OCI-LY7 (cell line): ENCODE data around the gene COMMD1. TPM values are rescaled to one million over a fixed set of nuclear protein-coding genes. Genes with fewer than 3 reads are reported as not detected.

Experiments
- BruUV-seq: library from RNA; stranded (reverse); fragments of 400-500 nt; replicated peaks from 2 replicates; lab custom pipeline; 2021; lab: Mats Ljungman, UMichigan
- CTCF ChIA-PET: fragments of 300-600 bp; sonication (Branson Sonifier 250); formaldehyde crosslinking; loops from one replicate; lab custom pipeline; 2022; ENCODE audit warnings: antibody characterized with exemption; ENCODE audit not compliant: unreplicated experiment; lab: Charles Lee
- POLR2A ChIA-PET: fragments of 300-600 bp; sonication (Branson Sonifier 250); formaldehyde crosslinking; loops from one replicate; lab custom pipeline; 2022; ENCODE audit warnings: antibody characterized with exemption; lab: Charles Lee
- DNase-seq: peaks from one replicate; pipeline ENCODE4 v3.0.0-alpha.2; 2015; ENCODE audit warnings: low spot score
- H2AFZ ChIP-seq: fragments of 200-600 bp; sonication (generic), shearing (Covaris generic); 2 replicates; pipeline ENCODE4 v1.6.1; 2014; ENCODE audit warnings: mild to moderate bottlenecking, antibody characterized with exemption, low read length, moderate library complexity
- H3K27ac ChIP-seq: fragments of 200-600 bp; sonication (generic); 2 replicates; pipeline ENCODE4 v1.5.1; 2014; ENCODE audit warnings: mixed run types, low read depth, mild to moderate bottlenecking, moderate library complexity, low read length, inconsistent platforms; ENCODE audit not compliant: poor library complexity, severe bottlenecking
- H3K36me3 ChIP-seq: fragments of 200-600 bp; sonication (generic); 2 replicates; pipeline ENCODE4 v1.6.1; 2014; ENCODE audit warnings: mild to moderate bottlenecking, antibody characterized with exemption, low read length, moderate library complexity, mixed read lengths; ENCODE audit not compliant: insufficient read depth
- H3K4me1 ChIP-seq: fragments of 200-600 bp; sonication (generic); 2 replicates; pipeline ENCODE4 v1.5.1; 2014; ENCODE audit warnings: mild to moderate bottlenecking, low read length; ENCODE audit not compliant: insufficient read depth, poor library complexity, severe bottlenecking
- H3K4me2 ChIP-seq: fragments of 200-600 bp; sonication (generic); 2 replicates; pipeline ENCODE4 v1.6.1; 2014; ENCODE audit warnings: mild to moderate bottlenecking, low read length
- H3K4me3 ChIP-seq: fragments of 200-600 bp; sonication (generic); 2 replicates; pipeline ENCODE4 v1.5.1; 2014; ENCODE audit warnings: mild to moderate bottlenecking, low read depth, low read length; ENCODE audit not compliant: poor library complexity, severe bottlenecking
- H3K79me2 ChIP-seq: fragments of 200-600 bp; sonication (generic); 2 replicates; pipeline ENCODE4 v1.6.1; 2016; ENCODE audit warnings: low read depth, mild to moderate bottlenecking, low read length, moderate library complexity, mixed read lengths; ENCODE audit not compliant: insufficient read depth
- H3K9me2 ChIP-seq: fragments of 200-600 bp; sonication (generic); 2 replicates; pipeline ENCODE4 v1.6.1; 2016; ENCODE audit warnings: mild to moderate bottlenecking, low read length, mixed read lengths; ENCODE audit not compliant: insufficient read depth
- H3K9me3 ChIP-seq: fragments of 200-600 bp; sonication (generic); 2 replicates; pipeline ENCODE4 v1.6.1; 2014; ENCODE audit warnings: mild to moderate bottlenecking, mixed run types, low read length, mixed read lengths
- H4K20me1 ChIP-seq: fragments of 200-600 bp; sonication (generic); 2 replicates; pipeline ENCODE4 v1.6.1; 2014; ENCODE audit warnings: mild to moderate bottlenecking, antibody characterized with exemption, low read length, moderate library complexity, mixed read lengths; ENCODE audit not compliant: insufficient read depth
- CTCF ChIP-seq: fragments of 200-600 bp; sonication (generic); conservative IDR thresholded peaks from 2 replicates; pipeline ENCODE4 v1.5.1; 2014; ENCODE audit warnings: mild to moderate bottlenecking, antibody characterized with exemption, low read length, moderate library complexity, mixed read lengths
- EZH2phosphoT487 ChIP-seq: fragments of 200-600 bp; sonication (generic); IDR thresholded peaks from 2 replicates; pipeline ENCODE4 v1.6.1; 2018; ENCODE audit warnings: low read depth, borderline replicate concordance, mild to moderate bottlenecking, mixed run types, antibody characterized with exemption, low read length, moderate library complexity, mixed read lengths
- intact Hi-C: fragments of 100-400 bp; cut with micrococcal nuclease; formaldehyde crosslinking; loops from one replicate; pipeline ENCODE4 v1.10.0; 2022; ENCODE audit not compliant: unreplicated experiment
- total RNA-seq, 2 experiments: library from RNA; depleted of rRNA in 1 of 2; stranded (reverse); fragments of >200 nt in 1 of 2; shearing (Covaris generic) in 1 of 2; gene quantifications; 2 replicates each; pipeline ENCODE4 v1.2.3, GENCODE V29; 2014 to 2022

COMMD1 gene
- total RNA-seq, 2 experiments from 2014 or later = 22.0 to 22.1 TPM

GRCh38 chr2:61898810-61899209 is 6.7 kb upstream of the COMMD1 start:
- POLR2A ChIA-PET = no interaction called here
- BruUV-seq = no TSS peak
- CTCF ChIA-PET = no interaction called here

GRCh38 chr2:61900281-61900680 is 5.2 kb upstream of the COMMD1 start:
- H3K27ac ChIP-seq = no peak overlapping the region
- CTCF ChIA-PET = no interaction called here
- intact Hi-C loops = no loop called here
- DNase-seq = no peak
- no peaks in the 10 kb centered on the region for H4K20me1 ChIP-seq
- TF ChIP-seq CTCF = no peak
- TF ChIP-seq EZH2phosphoT487 = no peak
- H3K4me1 ChIP-seq = peaks cover 7% of the 10 kb centered on the region
- no peak overlapping the region for H3K4me3 ChIP-seq
- no peaks in the 10 kb centered on the region for H3K9me3 ChIP-seq
- BruUV-seq = no TSS peak
- H3K4me2 ChIP-seq = no peak overlapping the region
- no peaks in the 10 kb centered on the region for H3K79me2 ChIP-seq
- H3K36me3 ChIP-seq = no peaks in the 10 kb centered on the region
- no peak overlapping the region for H2AFZ ChIP-seq
- H3K9me2 ChIP-seq = no peaks in the 10 kb centered on the region
- POLR2A ChIA-PET = no interaction called here

More at GRCh38 chr2:61898810-61899209, 6.7 kb upstream of the COMMD1 start:
- Histone ChIP-seq H3K4me1 (no peaks in the 10 kb centered on the region), H3K4me2 (no peak overlapping the region), H3K9me3 (no peaks in the 10 kb centered on the region), H3K27ac (no peak overlapping the region), H2AFZ (no peak overlapping the region), H4K20me1 (no peaks in the 10 kb centered on the region), H3K9me2 (no peaks in the 10 kb centered on the region), H3K36me3 (no peaks in the 10 kb centered on the region), H3K79me2 (no peaks in the 10 kb centered on the region), H3K4me3 (no peak overlapping the region)
- DNase-seq = peak; percentile 53
- TF ChIP-seq CTCF (peak; percentile 83), EZH2phosphoT487 (no peak)
- intact Hi-C loops = no loop called here

DNA sequence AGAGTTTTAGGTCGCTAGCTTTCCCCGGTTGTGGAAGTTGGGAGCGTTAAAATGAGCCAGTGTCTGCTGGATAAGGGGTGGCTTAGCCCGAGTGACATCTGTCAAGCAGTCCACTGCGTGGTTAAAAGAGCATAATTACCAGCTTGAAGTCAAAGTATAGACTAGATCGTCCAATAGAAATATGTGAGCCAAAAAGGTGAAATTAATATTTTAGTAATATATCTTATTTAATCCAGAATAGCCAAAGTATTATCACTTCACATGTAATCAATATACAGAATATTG is 654 bp downstream of the COMMD1 start:
- Histone ChIP-seq H3K36me3 (no peaks in the 10 kb centered on the region), H3K9me3 (no peaks in the 10 kb centered on the region), H3K4me1 (peaks cover 12% of the 10 kb centered on the region), H4K20me1 (no peaks in the 10 kb centered on the region), H3K9me2 (no peaks in the 10 kb centered on the region), H3K79me2 (peaks cover 9% of the 10 kb centered on the region; the same call in 1 of the 2 replicates), H3K27ac (no peak overlapping the region), H3K4me3 (peak overlapping the region; percentile 87), H2AFZ (peak overlapping the region; percentile 98), H3K4me2 (peak overlapping the region; percentile 89)
- intact Hi-C loops = no loop called here
- POLR2A ChIA-PET = interaction anchor here (0.6 kb wide), 1 partner anchor 60 kb away, joined by 3 read pairs; no protein-coding TSS in a partner anchor
- CTCF ChIA-PET = interaction anchor here (0.6 kb wide), 1 partner anchor 8 kb away, joined by 3 read pairs; no protein-coding TSS in a partner anchor
- DNase-seq = no peak
- BruUV-seq = no TSS peak
- no peak for TF ChIP-seq EZH2phosphoT487
- no peak for TF ChIP-seq CTCF
